HG03175 (cell line): ENCODE results near the gene RAI14.
"Not testable (repeated sequence)": the region's sequence is repeated elsewhere in the genome, so short reads cannot be mapped to it uniquely, and the experiment has no call there.

ENCODE experiments used
- ATAC-seq: cut with Tn5 transposase; IDR thresholded peaks from one replicate; pipeline ENCODE4 v1.9.1; 2021; ENCODE audit warnings: mild to moderate bottlenecking, moderate library complexity; ENCODE audit not compliant: unreplicated experiment

The RAI14 gene

GRCh38 chr5:34758514-34758913, 102.4 kb downstream of the RAI14 start:
- ATAC-seq = no peak

- not testable (repeated sequence) for ATAC-seq
These were observed 103.1 kb downstream of the RAI14 start for GRCh38 chr5:34759213-34759612.

- ATAC-seq = no peak
These were observed 109.5 kb downstream of the RAI14 start for GRCh38 chr5:34765662-34766061.

GRCh38 chr5:34767180-34767579, 111.1 kb downstream of the RAI14 start:
- ATAC-seq = no peak

- no peak for ATAC-seq
These were observed 114.4 kb downstream of the RAI14 start for GRCh38 chr5:34770486-34770885.

- no peak for ATAC-seq
These were observed 114.9 kb downstream of the RAI14 start for GRCh38 chr5:34771076-34771475.

GRCh38 chr5:34772267-34773098, 116.4 kb downstream of the RAI14 start:
- ATAC-seq = no peak

- ATAC-seq = no peak
These were observed 118.0 kb downstream of the RAI14 start for GRCh38 chr5:34774139-34774538.

- ATAC-seq = not testable (repeated sequence)
These were observed 118.5 kb downstream of the RAI14 start for GRCh38 chr5:34774678-34775077.

- ATAC-seq = no peak
These were observed 119.8 kb downstream of the RAI14 start for GRCh38 chr5:34775886-34776285.

GRCh38 chr5:34778091-34778850, 122.1 kb downstream of the RAI14 start:
- no peak for ATAC-seq

- ATAC-seq = not testable (repeated sequence)
These were observed 127.8 kb downstream of the RAI14 start for GRCh38 chr5:34783892-34784291.

- ATAC-seq = no peak
These were observed 130.9 kb downstream of the RAI14 start for GRCh38 chr5:34787035-34787434.

- no peak for ATAC-seq
These were observed 132.9 kb downstream of the RAI14 start for GRCh38 chr5:34789021-34789531.

- no peak for ATAC-seq
These were observed 133.5 kb downstream of the RAI14 start for GRCh38 chr5:34789639-34790038.

- ATAC-seq = no peak
These were observed 133.9 kb downstream of the RAI14 start for GRCh38 chr5:34790069-34790468.

GRCh38 chr5:34791761-34792244, 135.7 kb downstream of the RAI14 start:
- ATAC-seq = no peak

- ATAC-seq = no peak
These were observed 146.9 kb downstream of the RAI14 start for GRCh38 chr5:34802834-34803563.

- ATAC-seq = no peak
These were observed 148.0 kb downstream of the RAI14 start for GRCh38 chr5:34803974-34804732.

GRCh38 chr5:34804913-34805312, 148.8 kb downstream of the RAI14 start:
- no peak for ATAC-seq
